GM21529 (cell line): ENCODE results near the gene ATP7A.
A peak's percentile ranks its signal among the peaks of the same experiment; 100 is the strongest.
"Not testable (repeated sequence)": the region's sequence is repeated elsewhere in the genome, so short reads cannot be mapped to it uniquely, and the experiment has no call there.

Experiments used
- ATAC-seq: cut with Tn5 transposase; IDR thresholded peaks from one replicate; pipeline ENCODE4 v1.9.1; 2021; ENCODE audit not compliant: unreplicated experiment

Gene ATP7A

DNA sequence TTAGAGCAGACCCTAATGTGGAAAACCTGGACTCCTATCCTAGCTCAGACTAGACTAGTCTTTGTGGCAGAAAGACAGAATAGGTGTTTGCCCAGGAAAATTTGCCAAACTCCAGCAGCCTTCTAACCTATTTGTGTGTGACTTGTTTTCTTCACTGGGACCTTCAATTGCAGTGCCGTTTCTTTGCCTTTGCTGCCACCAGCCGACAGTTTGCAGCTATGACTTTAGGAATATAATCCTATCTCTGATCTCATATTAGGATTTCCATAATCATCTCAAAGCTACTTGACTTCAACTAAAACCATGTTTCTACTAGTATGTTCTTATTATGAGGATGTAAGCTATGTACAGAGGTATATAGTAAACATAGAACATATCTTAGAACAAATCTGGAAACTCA, 119.2 kb downstream of the ATP7A start:
- no peak for ATAC-seq

DNA sequence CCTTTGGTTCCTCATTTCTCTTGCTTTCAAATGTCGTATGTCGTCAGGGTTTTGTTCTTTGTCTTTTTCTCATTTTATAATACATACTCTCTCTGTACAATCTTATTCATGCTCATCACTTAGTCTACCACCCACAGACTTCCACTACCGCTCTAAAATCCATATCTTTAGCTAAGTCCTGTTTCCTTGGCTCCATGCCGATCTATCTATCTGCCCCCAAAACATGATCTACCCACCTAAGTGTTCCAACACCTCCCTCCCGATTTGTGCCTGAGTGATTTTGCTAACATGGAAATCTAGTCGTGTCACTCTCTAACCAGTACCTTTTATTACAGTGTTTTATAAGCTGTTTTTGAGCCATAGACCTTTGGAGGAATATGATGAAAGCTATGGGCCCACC, 124.6 kb downstream of the ATP7A start:
- no peak for ATAC-seq

GRCh38 chrX:78037881-78038280, 127.4 kb downstream of the ATP7A start:
- ATAC-seq = no peak

DNA sequence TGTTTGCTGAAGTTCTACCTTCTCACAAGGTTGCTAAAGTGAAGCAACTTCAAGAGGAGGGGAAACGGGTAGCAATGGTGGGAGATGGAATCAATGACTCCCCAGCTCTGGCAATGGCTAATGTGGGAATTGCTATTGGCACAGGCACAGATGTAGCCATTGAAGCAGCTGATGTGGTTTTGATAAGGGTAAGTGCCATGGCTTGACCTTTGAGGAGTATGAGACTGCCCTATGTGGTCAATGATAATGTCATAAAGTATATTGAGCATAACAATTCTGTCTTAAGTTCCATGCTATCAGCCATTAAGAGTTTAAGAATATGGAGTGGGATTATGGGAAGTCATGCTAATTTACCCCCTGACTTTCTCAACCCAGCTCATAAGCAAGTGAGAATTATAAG, 132.1 kb downstream of the ATP7A start:
- ATAC-seq = no peak

GRCh38 chrX:78046362-78046761, 135.9 kb downstream of the ATP7A start:
- ATAC-seq = no peak

DNA sequence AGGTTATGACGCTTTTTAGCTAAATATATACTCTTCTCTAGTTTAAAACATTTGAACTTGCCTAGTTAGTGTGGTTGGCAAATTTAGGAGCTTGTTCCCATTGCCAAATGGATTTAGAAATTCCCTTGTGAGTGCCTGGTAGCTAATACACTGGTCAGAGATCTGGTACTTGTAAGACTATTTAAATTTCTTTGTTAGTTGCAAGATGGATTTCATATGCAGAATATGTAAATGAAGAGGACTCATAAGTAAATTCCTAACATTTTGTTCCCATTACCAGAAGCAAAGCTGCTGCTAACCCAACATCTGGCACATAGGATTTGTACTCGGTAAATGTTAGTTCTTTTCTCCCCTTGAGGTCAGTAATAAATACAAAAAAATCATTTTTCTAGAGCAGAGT, 137.6 kb downstream of the ATP7A start:
- ATAC-seq = no peak

GRCh38 chrX:78063687-78064086, 153.2 kb downstream of the ATP7A start:
- ATAC-seq = no peak

GRCh38 chrX:78064152-78064551, 153.7 kb downstream of the ATP7A start:
- ATAC-seq = no peak

DNA sequence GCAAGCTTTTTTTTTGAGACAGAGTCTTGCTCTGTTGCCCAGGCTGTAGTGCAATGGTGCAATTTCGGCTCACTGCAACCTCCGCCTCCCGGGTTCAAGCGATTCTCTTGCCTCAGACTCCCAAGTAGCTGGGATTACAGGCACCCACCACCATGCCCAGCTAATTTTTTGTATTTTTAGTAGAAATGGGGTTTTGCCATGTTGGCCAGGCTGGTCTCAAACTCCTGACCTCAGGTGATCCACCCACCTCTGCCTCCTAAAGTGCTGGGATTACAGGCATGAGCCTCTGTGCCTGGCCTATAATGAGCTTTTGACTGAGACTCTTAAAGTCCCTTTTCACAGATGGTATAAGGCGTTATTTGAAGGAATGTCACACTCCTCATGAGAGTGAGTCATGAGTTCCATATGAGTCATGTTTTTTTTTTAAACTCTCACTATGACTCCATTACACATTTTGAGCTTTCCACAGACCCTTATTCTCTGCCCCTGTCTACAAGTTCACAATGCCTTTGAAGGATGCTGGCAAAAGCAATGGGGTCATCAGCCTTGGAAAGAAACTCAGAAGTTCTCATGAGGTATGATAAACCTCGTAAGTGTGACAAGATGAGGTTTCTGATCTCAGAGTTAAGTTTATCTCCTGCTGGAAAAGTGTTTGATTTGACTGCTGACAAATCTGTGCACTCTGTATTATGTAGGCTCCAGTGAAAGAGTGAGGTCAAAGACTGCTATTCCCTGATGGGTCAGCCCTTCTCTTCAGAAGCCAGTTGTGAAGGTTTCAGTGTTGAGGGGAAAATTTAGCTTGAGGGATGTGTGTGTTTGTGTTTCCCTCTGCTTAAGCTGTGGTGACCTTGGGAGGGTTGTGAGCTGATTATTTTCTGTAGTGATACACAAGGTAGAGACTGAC, 154.5 kb downstream of the ATP7A start:
- ATAC-seq = peak; percentile 78

GRCh38 chrX:78066110-78066509, 155.6 kb downstream of the ATP7A start:
- ATAC-seq = no peak

- no peak for ATAC-seq
These were observed 160.8 kb downstream of the ATP7A start for GRCh38 chrX:78071331-78071730.

DNA sequence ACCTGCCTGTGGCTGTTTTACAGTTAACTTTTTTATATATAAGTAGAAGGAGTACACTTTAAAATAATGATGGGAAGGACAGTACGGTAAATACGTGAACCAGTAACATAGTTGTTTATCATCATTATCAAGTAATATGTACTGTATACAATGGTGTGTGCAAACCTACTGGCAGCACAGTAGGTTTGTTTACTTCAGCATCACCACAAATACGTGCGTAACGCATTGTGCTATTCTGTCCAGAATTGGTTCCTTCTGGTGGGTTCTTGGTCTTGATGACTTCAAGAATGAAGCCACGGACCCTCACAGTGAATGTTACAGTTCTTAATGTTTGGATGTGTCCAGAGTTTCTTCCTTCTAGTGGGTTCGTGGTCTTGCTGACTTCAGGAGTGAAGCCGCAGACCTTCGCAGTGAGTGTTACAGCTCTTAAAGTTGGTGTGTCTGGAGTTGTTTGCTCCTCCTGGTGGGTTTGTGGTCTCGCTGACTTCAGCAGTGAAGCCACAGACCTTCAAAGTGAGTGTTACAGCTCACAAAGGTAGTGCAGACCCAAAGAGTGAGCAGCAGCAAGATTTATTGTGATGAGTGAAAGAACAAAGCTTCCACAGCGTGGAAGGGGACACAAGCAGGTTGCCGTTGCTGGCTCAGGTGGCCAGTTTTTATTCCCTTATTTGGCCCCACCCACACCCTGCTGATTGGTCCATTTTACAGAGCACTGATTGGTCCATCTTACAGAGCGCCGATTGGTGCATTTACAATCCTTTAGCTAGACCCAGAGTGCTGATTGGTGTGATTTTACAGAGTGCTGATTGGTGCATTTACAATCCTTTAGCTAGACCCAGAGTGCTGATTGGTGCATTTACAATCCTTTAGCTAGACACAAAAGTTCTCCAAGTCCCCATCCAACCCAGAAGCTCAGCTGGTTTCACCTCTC, 162.9 kb downstream of the ATP7A start:
- ATAC-seq = not testable (repeated sequence)

GRCh38 chrX:78074088-78074487, 163.6 kb downstream of the ATP7A start:
- no peak for ATAC-seq

GRCh38 chrX:78075787-78076389, 165.4 kb downstream of the ATP7A start:
- no peak for ATAC-seq

DNA sequence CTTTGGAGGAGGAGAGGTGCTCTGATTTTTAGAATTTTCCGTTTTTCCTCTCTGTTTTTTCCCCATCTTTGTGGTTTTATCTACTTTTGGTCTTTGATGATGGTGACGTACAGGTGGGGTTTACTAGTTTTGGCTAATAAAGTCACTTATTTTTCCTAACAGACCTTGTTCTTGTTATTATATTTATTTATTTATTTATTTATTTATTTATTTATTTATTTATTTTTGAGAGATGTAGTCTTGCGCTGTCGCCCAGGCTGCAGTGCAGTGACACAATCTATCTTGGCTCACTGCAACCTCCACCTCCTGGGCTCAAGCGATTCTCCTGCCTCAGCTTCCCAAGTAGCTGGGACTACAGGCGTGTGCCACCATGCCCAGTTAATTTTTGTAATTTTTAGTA, 170.9 kb downstream of the ATP7A start:
- not testable (repeated sequence) for ATAC-seq

GRCh38 chrX:78092296-78092695, 181.8 kb downstream of the ATP7A start:
- ATAC-seq = peak; percentile 81

DNA sequence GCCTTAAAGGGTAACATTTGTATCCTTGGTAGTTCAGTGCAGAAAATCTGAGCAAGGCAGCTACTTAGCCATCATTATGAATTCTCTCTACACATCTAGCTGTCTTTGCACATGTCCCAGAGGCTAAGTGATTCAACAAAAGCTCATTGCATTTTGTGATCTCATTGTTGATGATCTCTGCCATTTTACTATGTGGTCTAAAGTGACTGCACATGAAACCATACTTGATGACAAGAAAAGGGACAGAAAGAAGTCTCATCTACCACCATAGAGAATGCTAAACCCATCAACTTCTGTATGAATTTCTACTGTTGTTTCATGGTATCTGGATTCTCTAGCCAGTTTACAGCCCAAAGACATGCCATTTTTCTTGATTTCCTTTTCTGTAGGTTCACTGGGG, 187.6 kb downstream of the ATP7A start:
- ATAC-seq = no peak
